CD14-positive monocyte (primary cell): ENCODE data around the gene JAK1. TPM values are rescaled to one million over a fixed set of nuclear protein-coding genes. Genes with fewer than 3 reads are reported as not detected.

Source experiments
- DNase-seq, 3 donors: peaks; one replicate each; pipeline ENCODE4 v3.0.0-alpha.2; 2011 to 2022
- H2AFZ ChIP-seq: 2 replicates; pipeline ENCODE4 v1.6.0; 2012; ENCODE audit warnings: mild to moderate bottlenecking, low read depth, low read length, inconsistent platforms; ENCODE audit not compliant: insufficient read depth, poor library complexity, severe bottlenecking
- H3K27ac ChIP-seq, 2 donors: 1 replicate in 1 of 2; 2 replicates in 1 of 2; pipeline ENCODE4 v1.5.1; 2012 to 2013; ENCODE audit warnings: low read length in 2 of 2, control low read depth in 1 of 2, inconsistent platforms in 1 of 2, low read depth in 1 of 2, mild to moderate bottlenecking in 1 of 2
- H3K27me3 ChIP-seq, 2 donors: one replicate each; pipeline versions ENCODE4 v1.6.0 to v1.6.1; 2011 to 2013; ENCODE audit warnings: low read length in 2 of 2; ENCODE audit not compliant: control insufficient read depth in 2 of 2, insufficient read depth in 2 of 2
- H3K36me3 ChIP-seq, 2 donors: replicated peaks in 1 of 2; 1 replicate in 1 of 2; 2 replicates in 1 of 2; pipeline versions ENCODE4 v1.5.1 to v1.6.1; 2012 to 2013; ENCODE audit warnings: low read length in 2 of 2, control low read depth in 1 of 2, inconsistent platforms in 1 of 2, mild to moderate bottlenecking in 1 of 2; ENCODE audit not compliant: insufficient read depth in 2 of 2, control insufficient read depth in 1 of 2
- H3K4me1 ChIP-seq, 2 donors: 1 replicate in 1 of 2; 2 replicates in 1 of 2; pipeline versions ENCODE4 v1.5.1 to v1.6.1; 2012 to 2013; ENCODE audit warnings: low read length in 2 of 2, control low read depth in 1 of 2, inconsistent platforms in 1 of 2, mild to moderate bottlenecking in 1 of 2, moderate library complexity in 1 of 2; ENCODE audit not compliant: insufficient read depth in 2 of 2, control insufficient read depth in 1 of 2
- H3K4me2 ChIP-seq: replicated peaks from 2 replicates; pipeline ENCODE3; 2012; ENCODE audit warnings: low read length, moderate library complexity, mild to moderate bottlenecking; ENCODE audit not compliant: poor library complexity, severe bottlenecking; ENCODE audit errors: extremely low read depth
- H3K4me3 ChIP-seq, 3 experiments: fragments of 200-600 bp in 1 of 3; sonication (generic) in 1 of 3; replicated peaks in 1 of 3; 1 replicate in 2 of 3; 2 replicates in 1 of 3; pipeline ENCODE4 v1.5.1; 2011 to 2013; ENCODE audit warnings: low read length in 3 of 3, mild to moderate bottlenecking in 3 of 3, control low read depth in 2 of 3, low read depth in 2 of 3, inconsistent platforms in 1 of 3, moderate library complexity in 1 of 3
- H3K79me2 ChIP-seq: 2 replicates; pipeline ENCODE4 v1.6.0; 2012; ENCODE audit warnings: mild to moderate bottlenecking, control low read depth, inconsistent platforms, low read length, moderate library complexity; ENCODE audit not compliant: insufficient read depth
- H3K9ac ChIP-seq: 2 replicates; pipeline ENCODE4 v1.6.0; 2017; ENCODE audit warnings: low read length, mild to moderate bottlenecking; ENCODE audit not compliant: insufficient read depth, poor library complexity, severe bottlenecking
- H3K9me3 ChIP-seq, 2 donors: replicated peaks in 1 of 2; 1 replicate in 1 of 2; 2 replicates in 1 of 2; pipeline versions ENCODE4 v1.5.1 to v1.6.1; 2012 to 2013; ENCODE audit warnings: low read length in 2 of 2, control low read depth in 1 of 2; ENCODE audit not compliant: control insufficient read depth in 1 of 2, insufficient read depth in 1 of 2
- H4K20me1 ChIP-seq: 2 replicates; pipeline ENCODE4 v1.6.0; 2012; ENCODE audit warnings: mild to moderate bottlenecking, low read length, control low read depth, moderate library complexity; ENCODE audit not compliant: insufficient read depth
- H3K27ac Mint-ChIP-seq, 7 donors: one replicate each; pipeline ENCODE4 v1.8.0; 2020; ENCODE audit warnings: mild to moderate bottlenecking in 7 of 7, mixed read lengths in 7 of 7, moderate library complexity in 6 of 7, inconsistent platforms in 2 of 7
- H3K27me3 Mint-ChIP-seq, 3 donors: one replicate each; pipeline ENCODE4 v1.8.0; 2021 to 2022; ENCODE audit warnings: low read depth in 3 of 3, mild to moderate bottlenecking in 3 of 3, mixed read lengths in 3 of 3, moderate library complexity in 3 of 3, inconsistent platforms in 1 of 3
- H3K36me3 Mint-ChIP-seq, 2 donors: one replicate each; pipeline ENCODE4 v1.8.0; 2020; ENCODE audit warnings: mixed read lengths in 2 of 2, inconsistent platforms in 1 of 2, mild to moderate bottlenecking in 1 of 2
- H3K4me1 Mint-ChIP-seq: one replicate; pipeline ENCODE4 v1.8.0; 2020; ENCODE audit warnings: mild to moderate bottlenecking, mixed read lengths
- H3K4me3 Mint-ChIP-seq, 2 donors: one replicate each; pipeline ENCODE4 v1.8.0; 2020; ENCODE audit warnings: mild to moderate bottlenecking in 2 of 2, mixed read lengths in 2 of 2, moderate library complexity in 1 of 2
- H3K9me3 Mint-ChIP-seq, 7 donors: one replicate each; pipeline ENCODE4 v1.8.0; 2020 to 2022; ENCODE audit warnings: mixed read lengths in 7 of 7, mild to moderate bottlenecking in 6 of 7, moderate library complexity in 6 of 7, inconsistent platforms in 2 of 7
- WGBS: methylation state at CpG from one replicate; pipeline ENCODE4 v1.1.5; 2013; ENCODE audit warnings: missing lambda C conversion rate; ENCODE audit not compliant: insufficient coverage; 5-methylcytosine and 5-hydroxymethylcytosine counted together
- intact Hi-C, 2 donors: fragments of 100-400 bp; cut with micrococcal nuclease; formaldehyde crosslinking; loops; one replicate each; pipeline versions ENCODE4 v1.15.0 to v1.15.1; 2023
- polyA plus RNA-seq, 3 donors: library from polyadenylated mRNA; depleted of rRNA in 1 of 3; unstranded in 2 of 3; stranded (reverse) in 1 of 3; fragments of 300-500 nt in 2 of 3; fragments of >200 nt in 1 of 3; fragmentation: Illumina TruSeq in 2 of 3; gene quantifications; 1 replicate in 2 of 3; 2 replicates in 1 of 3; pipeline ENCODE4 v1.2.3, GENCODE V29; 2012 to 2021
- TF ChIP-seq, protein P1 (sequence below): fragments of 200-600 bp; IDR thresholded peaks from one replicate; pipeline ENCODE4 v1.8.0; 2022; ENCODE audit warnings: antibody characterized with exemption, mild to moderate bottlenecking

Gene JAK1
- polyA plus RNA-seq, 3 donors, result 43.1 to 76.2 (median 72.6) TPM

DNA sequence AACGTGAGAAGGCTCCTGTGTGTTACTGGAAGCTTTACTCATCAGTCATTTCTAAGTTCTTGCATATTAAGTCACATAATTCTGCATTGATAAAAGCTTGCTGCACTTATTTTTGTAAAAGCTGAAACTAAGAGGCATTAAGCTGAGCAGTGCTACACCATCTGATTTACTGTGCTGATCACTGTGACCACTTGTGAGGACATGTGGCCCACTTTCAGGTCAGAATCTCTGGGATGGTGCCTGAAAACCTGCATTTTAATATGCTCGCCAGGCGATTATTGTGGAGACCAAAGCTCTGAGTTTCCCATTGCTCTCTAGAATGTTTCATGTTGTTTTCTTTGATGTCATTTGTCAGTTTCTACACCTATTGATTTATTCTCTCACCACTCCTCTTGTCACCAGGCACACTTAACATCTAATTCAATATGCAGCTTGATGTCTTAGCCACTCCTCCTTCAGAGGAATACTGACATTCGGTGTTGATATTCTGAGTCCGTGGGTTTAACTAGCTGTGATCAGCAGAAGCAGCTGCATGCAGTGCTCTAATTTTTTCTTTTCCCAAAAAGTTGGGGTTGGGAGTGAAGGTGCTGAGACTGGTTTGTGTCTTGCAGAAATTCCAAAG lies 136.2 kb downstream of the JAK1 start:
- H3K27ac Mint-ChIP-seq, result peak overlapping the region in 1 of 7 donors; percentile 27
- TF ChIP-seq, protein P1, sequence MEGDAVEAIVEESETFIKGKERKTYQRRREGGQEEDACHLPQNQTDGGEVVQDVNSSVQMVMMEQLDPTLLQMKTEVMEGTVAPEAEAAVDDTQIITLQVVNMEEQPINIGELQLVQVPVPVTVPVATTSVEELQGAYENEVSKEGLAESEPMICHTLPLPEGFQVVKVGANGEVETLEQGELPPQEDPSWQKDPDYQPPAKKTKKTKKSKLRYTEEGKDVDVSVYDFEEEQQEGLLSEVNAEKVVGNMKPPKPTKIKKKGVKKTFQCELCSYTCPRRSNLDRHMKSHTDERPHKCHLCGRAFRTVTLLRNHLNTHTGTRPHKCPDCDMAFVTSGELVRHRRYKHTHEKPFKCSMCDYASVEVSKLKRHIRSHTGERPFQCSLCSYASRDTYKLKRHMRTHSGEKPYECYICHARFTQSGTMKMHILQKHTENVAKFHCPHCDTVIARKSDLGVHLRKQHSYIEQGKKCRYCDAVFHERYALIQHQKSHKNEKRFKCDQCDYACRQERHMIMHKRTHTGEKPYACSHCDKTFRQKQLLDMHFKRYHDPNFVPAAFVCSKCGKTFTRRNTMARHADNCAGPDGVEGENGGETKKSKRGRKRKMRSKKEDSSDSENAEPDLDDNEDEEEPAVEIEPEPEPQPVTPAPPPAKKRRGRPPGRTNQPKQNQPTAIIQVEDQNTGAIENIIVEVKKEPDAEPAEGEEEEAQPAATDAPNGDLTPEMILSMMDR, result no peak
- Histone ChIP-seq H4K20me1 (no peaks in the 10 kb centered on the region), H3K79me2 (no peaks in the 10 kb centered on the region), H2AFZ (no peak overlapping the region), H3K27ac (no peak overlapping the region), H3K4me1 (peaks cover 8% of the 10 kb centered on the region in 2 donors), H3K36me3 (peaks cover 33 to 45% of the 10 kb centered on the region in 2 donors), H3K27me3 (no peaks in the 10 kb centered on the region), H3K9me3 (no peaks in the 10 kb centered on the region), H3K9ac (no peak overlapping the region), H3K4me2 (no peak overlapping the region), H3K4me3 (no peak overlapping the region)
- no peak for DNase-seq
- H3K4me3 Mint-ChIP-seq, result no peak overlapping the region
- H3K27me3 Mint-ChIP-seq, result no peaks in the 10 kb centered on the region
- H3K9me3 Mint-ChIP-seq, result no peaks in the 10 kb centered on the region
- WGBS, result 100% methylated on average over 2 of the region's 5 CpGs
- H3K4me1 Mint-ChIP-seq, result peaks cover 10% of the 10 kb centered on the region
- peaks cover 34 to 39% of the 10 kb centered on the region in 2 donors for H3K36me3 Mint-ChIP-seq
- intact Hi-C loops, result no loop called here

DNA sequence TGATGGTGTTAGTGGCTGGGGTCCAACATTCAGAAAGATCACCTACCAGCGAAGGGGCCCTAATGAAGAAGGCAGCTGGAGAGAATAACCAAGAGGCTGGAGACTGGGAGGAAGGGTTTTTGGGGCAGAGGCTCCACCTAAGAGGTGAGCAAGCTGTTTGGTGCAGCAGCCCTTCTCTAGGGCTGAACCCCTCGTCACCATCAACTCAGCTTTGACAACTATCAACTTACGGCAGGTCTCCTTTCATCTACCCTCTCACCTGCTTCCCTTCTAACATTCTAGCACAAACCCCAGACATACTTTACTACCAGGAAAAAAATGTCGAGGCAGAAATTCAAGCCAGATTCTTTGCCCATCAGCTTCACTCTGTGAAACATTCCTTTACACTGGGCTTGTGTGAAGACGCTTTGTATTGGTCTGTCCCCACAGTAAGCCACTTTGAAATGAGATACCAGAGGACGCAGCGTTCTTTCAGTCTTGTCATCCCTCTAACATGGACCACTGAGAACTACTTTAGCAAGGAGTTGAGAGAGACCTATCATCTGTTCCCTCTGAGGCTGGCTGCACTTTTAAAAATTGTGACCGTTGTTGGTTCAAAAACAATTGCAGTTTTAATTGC lies 136.8 kb downstream of the JAK1 start:
- H3K27ac ChIP-seq, result no peak overlapping the region
- peak overlapping the region in 2 of 7 donors; percentile 13 to 27 for H3K27ac Mint-ChIP-seq
- peaks cover 8% of the 10 kb centered on the region in 2 donors for H3K4me1 ChIP-seq
- H2AFZ ChIP-seq, result no peak overlapping the region
- H3K27me3 ChIP-seq, result no peaks in the 10 kb centered on the region
- no peak for DNase-seq
- 94% methylated on average over 5 of the region's 8 CpGs for WGBS
- no peaks in the 10 kb centered on the region for H3K9me3 Mint-ChIP-seq
- no peaks in the 10 kb centered on the region for H3K79me2 ChIP-seq
- no peak overlapping the region for H3K4me2 ChIP-seq
- no peak overlapping the region for H3K4me3 Mint-ChIP-seq
- TF ChIP-seq, protein P1, result no peak
- intact Hi-C loops, result no loop called here
- H3K36me3 Mint-ChIP-seq, result peaks cover 30 to 33% of the 10 kb centered on the region in 2 donors
- H3K4me3 ChIP-seq, result no peak overlapping the region
- H3K36me3 ChIP-seq, result peaks cover 27 to 39% of the 10 kb centered on the region in 2 donors
- peaks cover 10% of the 10 kb centered on the region for H3K4me1 Mint-ChIP-seq
- no peaks in the 10 kb centered on the region for H3K9me3 ChIP-seq
- no peaks in the 10 kb centered on the region for H4K20me1 ChIP-seq
- H3K9ac ChIP-seq, result no peak overlapping the region
- no peaks in the 10 kb centered on the region for H3K27me3 Mint-ChIP-seq
